Glutamatergic neuron (in vitro differentiated cells): ENCODE measurements around the gene RNF212B. TPM values are rescaled to one million over a fixed set of nuclear protein-coding genes. Genes with fewer than 3 reads are reported as not detected.
"Not testable (repeated sequence)": the region's sequence is repeated elsewhere in the genome, so short reads cannot be mapped to it uniquely, and the experiment has no call there.

ENCODE experiments used
- DNase-seq: peaks from one replicate; pipeline ENCODE4 v3.0.0; 2022
- H3K27ac Mint-ChIP-seq: one replicate; pipeline ENCODE4 v1.8.0; 2020; ENCODE audit warnings: mild to moderate bottlenecking, mixed read lengths, inconsistent platforms; ENCODE audit not compliant: unreplicated experiment
- H3K27me3 Mint-ChIP-seq: one replicate; pipeline ENCODE4 v1.8.0; 2020; ENCODE audit warnings: mild to moderate bottlenecking, moderate library complexity, mixed read lengths, inconsistent platforms; ENCODE audit not compliant: unreplicated experiment
- H3K36me3 Mint-ChIP-seq: one replicate; pipeline ENCODE4 v1.8.0; 2020; ENCODE audit warnings: mild to moderate bottlenecking, mixed read lengths, inconsistent platforms; ENCODE audit not compliant: unreplicated experiment
- H3K4me1 Mint-ChIP-seq: one replicate; pipeline ENCODE4 v1.8.0; 2020; ENCODE audit warnings: mild to moderate bottlenecking, low read depth, mixed read lengths, inconsistent platforms; ENCODE audit not compliant: unreplicated experiment
- H3K4me3 Mint-ChIP-seq: one replicate; pipeline ENCODE4 v1.8.0; 2020; ENCODE audit warnings: mild to moderate bottlenecking, mixed read lengths, inconsistent platforms; ENCODE audit not compliant: unreplicated experiment
- H3K9me3 Mint-ChIP-seq: one replicate; pipeline ENCODE4 v1.8.0; 2020; ENCODE audit warnings: mild to moderate bottlenecking, moderate library complexity, mixed read lengths, inconsistent platforms; ENCODE audit not compliant: unreplicated experiment
- CTCF ChIP-seq: fragments of 200-600 bp; sonication (generic); IDR thresholded peaks from one replicate; pipeline ENCODE4 v1.5.0; 2021; ENCODE audit not compliant: partially characterized antibody, unreplicated experiment
- total RNA-seq: library from RNA; stranded (reverse); fragmentation: NEBNext Ultra II Directional; extraction: Animal tissue kit (Norgen Biotek cat#: 25700); gene quantifications from one replicate; pipeline ENCODE4 v1.2.1, GENCODE V29; 2021; ENCODE audit not compliant: unreplicated experiment

The RNF212B gene
- total RNA-seq, 1 donor from 2014 or later: not detected

DNA sequence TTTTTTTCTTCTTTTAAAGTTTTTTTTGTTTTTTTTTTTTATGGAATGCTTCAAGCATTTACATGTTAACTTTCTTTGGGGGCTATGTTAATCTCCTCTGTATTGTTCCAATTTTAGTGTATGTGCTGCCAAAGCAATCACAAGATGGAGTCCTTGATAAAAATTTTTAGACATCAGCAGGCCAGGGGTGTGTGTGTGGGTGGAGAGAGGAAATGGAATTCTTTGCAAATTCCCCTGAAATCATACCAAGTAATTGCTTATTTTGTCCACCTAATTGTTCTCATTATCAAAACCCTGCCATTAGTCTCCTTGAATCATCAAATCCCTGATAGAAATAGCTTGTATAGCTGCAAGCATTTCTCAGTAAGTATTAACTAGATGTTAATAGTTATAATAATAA lies 21.7 kb downstream of the RNF212B start:
- no peaks in the 10 kb centered on the region for H3K4me1 Mint-ChIP-seq
- no peak for TF ChIP-seq CTCF
- no peaks in the 10 kb centered on the region for H3K9me3 Mint-ChIP-seq
- H3K27ac Mint-ChIP-seq: no peak overlapping the region
- no peaks in the 10 kb centered on the region for H3K36me3 Mint-ChIP-seq
- no peak for DNase-seq
- H3K27me3 Mint-ChIP-seq: peaks cover 2% of the 10 kb centered on the region
- no peak overlapping the region for H3K4me3 Mint-ChIP-seq

GRCh38 chr14:23260849-23261248 lies 23.1 kb downstream of the RNF212B start:
- H3K36me3 Mint-ChIP-seq, H3K9me3 Mint-ChIP-seq: not testable (repeated sequence)

DNA sequence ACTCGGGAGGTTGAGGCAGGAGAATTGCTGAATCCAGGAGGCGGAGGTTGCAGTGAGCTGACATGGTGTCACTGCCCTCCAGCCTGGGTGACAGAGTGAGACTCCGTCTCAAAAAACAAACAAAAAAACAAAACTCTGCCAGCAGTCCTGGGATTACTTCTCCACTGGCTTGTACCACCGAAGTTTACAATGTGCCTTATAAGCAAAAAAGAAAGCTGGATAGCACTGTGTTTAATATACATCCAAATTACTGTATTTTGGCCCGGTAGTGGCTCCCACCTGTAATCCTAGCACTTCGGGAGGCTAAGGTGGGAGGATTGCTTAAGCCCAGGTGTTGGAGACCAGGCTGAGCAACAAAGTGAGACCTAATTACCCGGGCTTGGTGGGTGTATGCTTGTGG lies 31.5 kb downstream of the RNF212B start:
- no peak overlapping the region for H3K27ac Mint-ChIP-seq
- no peak for TF ChIP-seq CTCF
- DNase-seq: no peak
- H3K27me3 Mint-ChIP-seq: peaks cover 7% of the 10 kb centered on the region
- no peak overlapping the region for H3K4me3 Mint-ChIP-seq
- no peaks in the 10 kb centered on the region for H3K36me3 Mint-ChIP-seq
- no peaks in the 10 kb centered on the region for H3K9me3 Mint-ChIP-seq
- H3K4me1 Mint-ChIP-seq: no peaks in the 10 kb centered on the region

More at GRCh38 chr14:23260849-23261248, 23.1 kb downstream of the RNF212B start:
- DNase-seq, H3K27me3 Mint-ChIP-seq, H3K4me1 Mint-ChIP-seq, H3K4me3 Mint-ChIP-seq, H3K27ac Mint-ChIP-seq: not testable (repeated sequence)

GRCh38 chr14:23275412-23275811 lies 37.7 kb downstream of the RNF212B start:
- no peak for TF ChIP-seq CTCF
- peaks cover 3% of the 10 kb centered on the region for H3K9me3 Mint-ChIP-seq
- no peak overlapping the region for H3K4me3 Mint-ChIP-seq
- peaks cover 5% of the 10 kb centered on the region for H3K4me1 Mint-ChIP-seq
- DNase-seq: no peak
- H3K27me3 Mint-ChIP-seq: peaks cover 4% of the 10 kb centered on the region
- peaks cover 13% of the 10 kb centered on the region for H3K36me3 Mint-ChIP-seq
- H3K27ac Mint-ChIP-seq: no peak overlapping the region

- H3K4me1 Mint-ChIP-seq: peaks cover 5% of the 10 kb centered on the region
- peaks cover 3% of the 10 kb centered on the region for H3K27me3 Mint-ChIP-seq
- H3K4me3 Mint-ChIP-seq: no peak overlapping the region
- peaks cover 3% of the 10 kb centered on the region for H3K9me3 Mint-ChIP-seq
- peaks cover 13% of the 10 kb centered on the region for H3K36me3 Mint-ChIP-seq
- DNase-seq: no peak
- no peak for TF ChIP-seq CTCF
- no peak overlapping the region for H3K27ac Mint-ChIP-seq
Measured at GRCh38 chr14:23277189-23277588, 39.5 kb downstream of the RNF212B start.

- not testable (repeated sequence) for H3K27ac Mint-ChIP-seq, DNase-seq, H3K4me3 Mint-ChIP-seq, H3K9me3 Mint-ChIP-seq, H3K4me1 Mint-ChIP-seq, H3K27me3 Mint-ChIP-seq
- peaks cover 13% of the 10 kb centered on the region for H3K36me3 Mint-ChIP-seq
Measured at GRCh38 chr14:23277928-23278327, 40.2 kb downstream of the RNF212B start.
